ACC112 (cell line): ENCODE measurements around the gene TDRD12.

ENCODE experiments used
- H2AFZ ChIP-seq: fragments of 200-600 bp; sonication (generic); one replicate; pipeline ENCODE4 v1.6.0; 2017; ENCODE audit warnings: antibody characterized with exemption, low read length; ENCODE audit not compliant: unreplicated experiment
- H3K27ac ChIP-seq: fragments of 200-600 bp; sonication (generic); 2 replicates; pipeline ENCODE4 v1.5.1; 2014; ENCODE audit warnings: low read depth, mild to moderate bottlenecking, antibody characterized with exemption, low read length, moderate library complexity
- H3K27me3 ChIP-seq: fragments of 200-600 bp; sonication (generic); 2 replicates; pipeline ENCODE4 v1.6.1; 2014; ENCODE audit warnings: mild to moderate bottlenecking, antibody characterized with exemption, low read length, moderate library complexity, mixed read lengths; ENCODE audit not compliant: insufficient read depth
- H3K36me3 ChIP-seq: fragments of 200-600 bp; sonication (generic); 2 replicates; pipeline ENCODE4 v1.6.1; 2016; ENCODE audit warnings: mild to moderate bottlenecking, antibody characterized with exemption, low read length, moderate library complexity, mixed read lengths; ENCODE audit not compliant: insufficient read depth
- H3K4me1 ChIP-seq: fragments of 200-600 bp; sonication (generic); one replicate; pipeline ENCODE4 v1.6.1; 2016; ENCODE audit warnings: low read length, mixed read lengths; ENCODE audit not compliant: insufficient read depth, unreplicated experiment, control insufficient read depth
- H3K4me3 ChIP-seq: fragments of 200-600 bp; sonication (generic); 2 replicates; pipeline ENCODE4 v1.5.1; 2014; ENCODE audit warnings: mild to moderate bottlenecking, low read depth, low read length
- H3K79me2 ChIP-seq: fragments of 200-600 bp; sonication (generic); one replicate; pipeline ENCODE4 v1.6.0; 2016; ENCODE audit warnings: low read length; ENCODE audit not compliant: control insufficient read depth, unreplicated experiment, insufficient read depth

The TDRD12 gene

DNA sequence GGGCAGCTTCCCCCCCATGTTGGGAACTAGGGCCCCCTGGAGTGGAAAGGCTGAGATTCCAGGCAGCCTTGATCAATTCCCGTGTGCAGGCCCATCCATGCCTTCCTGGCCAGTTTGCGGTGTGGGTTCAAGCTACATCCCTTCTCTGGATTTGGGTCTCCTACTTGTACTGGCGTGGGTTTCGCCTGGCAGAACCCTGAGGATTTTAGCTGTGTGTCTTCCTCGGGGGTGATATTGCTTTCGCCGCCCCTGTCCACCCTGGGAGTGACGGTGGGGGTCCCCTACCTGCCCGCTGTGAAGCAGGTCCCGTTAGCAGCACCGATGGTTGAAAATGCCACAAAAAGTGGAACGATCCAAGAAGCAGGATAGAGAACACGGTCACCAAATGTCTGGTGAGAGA, 138.6 kb downstream of the TDRD12 start:
- Histone ChIP-seq H3K27me3 (no peaks in the 10 kb centered on the region), H3K4me1 (no peaks in the 10 kb centered on the region), H3K79me2 (no peaks in the 10 kb centered on the region), H2AFZ (no peak overlapping the region), H3K27ac (no peak overlapping the region), H3K4me3 (no peak overlapping the region), H3K36me3 (no peaks in the 10 kb centered on the region)

DNA sequence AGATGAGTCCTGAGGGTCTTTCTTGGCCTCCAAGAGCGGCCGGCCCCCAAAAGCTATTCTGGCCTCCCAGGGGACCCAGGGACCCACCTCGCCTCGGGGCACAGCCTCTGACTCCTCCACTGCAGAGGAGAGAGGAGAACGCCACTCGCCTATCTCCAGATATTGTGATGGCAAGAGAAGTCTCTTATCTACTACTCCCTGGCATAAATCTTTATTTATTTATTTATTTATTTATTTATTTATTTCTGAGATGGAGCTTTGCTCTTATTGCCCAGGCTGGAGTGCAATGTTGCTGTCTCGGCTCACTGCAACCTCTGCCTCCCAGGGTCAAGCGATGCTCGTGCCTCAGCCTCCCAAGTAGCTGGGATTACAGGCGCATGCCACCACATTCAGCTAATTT, 139.0 kb downstream of the TDRD12 start:
- H2AFZ ChIP-seq = no peak overlapping the region

DNA sequence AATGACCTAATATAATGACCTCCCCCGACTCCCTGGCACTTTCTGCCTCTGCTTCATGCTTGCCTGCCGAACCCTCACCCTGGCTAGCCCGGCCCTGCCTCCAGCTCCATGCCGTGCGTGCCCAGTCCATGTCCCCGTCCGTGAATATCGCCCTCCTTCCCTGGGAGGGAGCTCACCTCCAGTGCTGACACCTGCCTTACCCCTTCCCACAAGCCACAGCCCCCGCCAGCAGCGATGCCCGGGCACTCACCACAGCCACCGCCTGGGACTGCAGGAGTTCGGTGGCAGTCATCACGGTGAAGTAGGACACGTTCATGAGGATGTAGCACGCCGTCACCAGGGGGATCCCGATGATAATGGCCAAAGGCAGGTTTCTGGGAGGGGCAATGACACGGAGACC, 140.0 kb downstream of the TDRD12 start:
- Histone ChIP-seq H3K4me1 (no peaks in the 10 kb centered on the region), H3K4me3 (no peak overlapping the region), H2AFZ (no peak overlapping the region), H3K79me2 (no peaks in the 10 kb centered on the region), H3K36me3 (no peaks in the 10 kb centered on the region), H3K27ac (no peak overlapping the region), H3K27me3 (no peaks in the 10 kb centered on the region)

More for the DNA sequence above, 139.0 kb downstream of the TDRD12 start:
- H3K27ac ChIP-seq = no peak overlapping the region
- no peaks in the 10 kb centered on the region for H3K27me3 ChIP-seq
- H3K79me2 ChIP-seq = no peaks in the 10 kb centered on the region
- H3K4me1 ChIP-seq = no peaks in the 10 kb centered on the region
- H3K36me3 ChIP-seq = no peaks in the 10 kb centered on the region
- H3K4me3 ChIP-seq = no peak overlapping the region

DNA sequence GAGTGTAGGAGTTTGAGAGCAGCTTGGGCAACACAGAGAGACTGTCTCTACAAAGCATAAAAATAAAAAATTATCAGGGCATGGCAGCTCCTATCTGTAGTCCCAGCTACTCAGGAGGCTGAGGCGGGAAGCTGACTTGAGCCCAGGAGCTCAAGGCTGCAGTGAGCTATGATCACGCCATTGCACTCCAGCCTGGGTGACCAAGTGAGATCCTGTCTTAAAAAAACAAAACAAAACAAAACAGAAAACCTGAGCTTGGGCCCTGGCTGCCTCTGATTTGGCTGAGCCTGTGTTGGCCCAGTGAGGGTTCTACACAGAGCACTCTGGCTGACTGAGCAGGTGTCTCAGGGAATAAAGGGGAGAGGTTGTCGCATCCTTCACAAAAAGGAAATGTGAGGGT, 142.0 kb downstream of the TDRD12 start:
- no peaks in the 10 kb centered on the region for H3K79me2 ChIP-seq
- H3K4me3 ChIP-seq = no peak overlapping the region
- no peaks in the 10 kb centered on the region for H3K4me1 ChIP-seq
- no peak overlapping the region for H3K27ac ChIP-seq
- no peaks in the 10 kb centered on the region for H3K27me3 ChIP-seq
- H2AFZ ChIP-seq = no peak overlapping the region
- no peaks in the 10 kb centered on the region for H3K36me3 ChIP-seq

DNA sequence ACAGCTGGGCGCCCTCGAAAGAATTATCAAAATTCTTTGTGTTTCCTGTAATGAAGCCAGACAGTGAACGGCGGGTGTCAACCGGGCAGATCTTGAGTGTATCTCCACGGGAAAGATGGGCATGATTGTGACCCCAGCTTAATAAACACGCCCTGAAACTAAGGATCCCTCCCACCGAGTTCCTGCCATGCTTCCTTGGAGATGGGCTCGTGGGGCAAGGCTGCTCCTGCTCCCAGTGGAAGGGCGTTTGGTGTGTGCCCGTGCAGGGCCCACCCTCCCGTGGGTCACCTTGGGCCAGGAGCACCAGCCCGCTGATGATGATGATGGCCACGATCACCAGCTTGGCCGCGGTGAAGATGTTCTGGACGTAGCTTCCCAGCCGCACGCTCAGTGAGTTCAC, 142.6 kb downstream of the TDRD12 start:
- H3K27me3 ChIP-seq = no peaks in the 10 kb centered on the region
- H3K36me3 ChIP-seq = no peaks in the 10 kb centered on the region
- no peaks in the 10 kb centered on the region for H3K4me1 ChIP-seq
- no peak overlapping the region for H3K4me3 ChIP-seq
- no peaks in the 10 kb centered on the region for H3K79me2 ChIP-seq
- H2AFZ ChIP-seq = no peak overlapping the region
- H3K27ac ChIP-seq = no peak overlapping the region

DNA sequence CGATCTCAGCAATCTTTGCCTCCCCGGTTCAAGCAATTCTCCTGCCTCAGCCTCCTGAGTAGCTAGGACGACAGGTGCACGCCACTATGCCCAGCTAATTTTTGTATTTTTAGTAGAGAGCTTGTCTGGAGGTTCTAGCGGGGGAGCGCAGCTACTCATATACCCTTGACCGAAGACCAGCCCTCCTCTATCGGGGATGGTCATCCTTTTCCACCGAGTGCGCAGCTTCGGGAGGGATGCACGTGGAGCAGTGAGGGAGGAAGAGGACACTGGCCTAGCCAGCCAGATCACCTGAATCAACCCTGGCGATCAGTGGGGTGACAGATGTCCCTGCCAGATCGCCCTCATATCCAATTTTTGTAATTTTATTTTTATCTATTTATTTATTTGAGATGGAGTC, 143.2 kb downstream of the TDRD12 start:
- Histone ChIP-seq H3K4me1 (no peaks in the 10 kb centered on the region), H3K79me2 (no peaks in the 10 kb centered on the region), H3K36me3 (no peaks in the 10 kb centered on the region), H3K4me3 (no peak overlapping the region), H2AFZ (no peak overlapping the region), H3K27ac (no peak overlapping the region), H3K27me3 (no peaks in the 10 kb centered on the region)

DNA sequence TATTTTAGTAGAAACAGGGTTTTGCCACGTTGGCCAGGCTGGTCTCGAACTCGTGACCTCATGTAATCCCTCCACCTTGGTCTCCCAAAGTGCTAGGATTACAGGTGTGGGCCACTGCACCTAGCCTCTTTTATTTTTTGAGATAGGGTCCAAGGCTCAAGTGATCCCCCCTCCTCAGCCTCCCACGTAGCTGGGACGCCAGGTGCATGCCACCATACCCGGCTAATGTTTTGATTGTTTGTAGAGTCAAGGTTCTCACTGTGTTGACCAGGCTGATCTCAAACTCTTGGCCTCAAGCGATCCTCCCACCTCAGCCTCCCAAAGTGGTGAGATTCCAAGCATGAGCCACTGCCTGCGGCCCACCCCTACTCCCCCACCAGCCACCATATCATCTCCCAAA, 143.7 kb downstream of the TDRD12 start:
- H3K4me3 ChIP-seq = no peak overlapping the region
- no peak overlapping the region for H2AFZ ChIP-seq
- H3K36me3 ChIP-seq = no peaks in the 10 kb centered on the region
- no peaks in the 10 kb centered on the region for H3K79me2 ChIP-seq
- no peaks in the 10 kb centered on the region for H3K4me1 ChIP-seq
- H3K27me3 ChIP-seq = no peaks in the 10 kb centered on the region
- H3K27ac ChIP-seq = no peak overlapping the region

DNA sequence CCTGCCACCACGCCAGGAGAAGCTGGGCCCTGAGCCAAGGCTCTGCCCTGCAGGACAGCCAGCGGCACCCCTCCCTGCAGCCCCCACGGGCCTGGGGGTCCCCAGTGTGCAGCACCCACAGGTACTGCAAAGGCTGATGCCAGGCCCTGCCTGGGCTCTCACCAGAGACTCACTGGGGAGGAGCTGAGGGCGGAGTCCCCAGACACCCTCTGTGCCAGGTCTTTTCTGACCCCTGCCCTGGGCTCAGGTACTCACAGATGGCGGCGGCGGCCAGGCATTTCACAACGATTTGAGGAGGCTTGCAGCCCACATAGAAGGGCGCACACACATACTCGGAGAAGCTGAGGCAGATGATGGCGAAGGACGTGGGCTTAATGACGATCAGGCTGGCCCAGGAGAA, 144.3 kb downstream of the TDRD12 start:
- Histone ChIP-seq H3K4me3 (no peak overlapping the region), H3K36me3 (no peaks in the 10 kb centered on the region), H2AFZ (no peak overlapping the region), H3K79me2 (no peaks in the 10 kb centered on the region), H3K27ac (no peak overlapping the region), H3K4me1 (no peaks in the 10 kb centered on the region), H3K27me3 (no peaks in the 10 kb centered on the region)

DNA sequence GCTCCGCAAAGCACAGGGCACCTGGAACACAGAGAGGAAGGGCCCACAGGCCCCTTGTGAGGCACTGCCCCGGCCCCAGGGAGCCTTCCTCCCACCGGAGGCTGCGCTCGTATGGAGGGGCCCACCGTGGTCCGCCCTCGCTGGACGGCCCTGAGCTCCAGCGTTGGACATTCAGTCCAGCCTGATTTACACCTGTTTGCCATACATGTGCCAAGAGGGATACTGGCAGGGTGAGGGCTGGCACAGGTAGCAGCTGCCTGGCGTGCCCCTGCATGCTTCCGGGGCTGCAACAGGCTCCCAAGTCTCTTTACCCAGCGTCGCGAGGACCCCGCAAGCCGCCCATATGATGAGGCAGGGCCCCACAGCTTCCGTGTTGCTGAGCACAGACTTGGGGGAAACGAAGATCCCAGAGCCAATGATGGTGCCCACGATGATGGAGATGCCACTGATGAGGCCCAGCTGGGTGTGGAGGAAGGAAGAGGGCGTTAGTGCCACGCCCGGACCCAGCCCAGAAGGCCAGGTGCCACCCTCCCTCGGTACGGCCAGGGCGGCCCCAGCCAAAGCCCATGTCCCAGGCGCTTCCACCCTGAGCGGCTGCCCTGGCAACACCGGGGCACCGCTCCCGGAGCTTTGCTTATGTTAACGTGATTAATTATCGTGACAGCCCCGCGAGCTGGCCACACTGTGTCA, 144.9 kb downstream of the TDRD12 start:
- Histone ChIP-seq H3K4me1 (no peaks in the 10 kb centered on the region), H3K79me2 (no peaks in the 10 kb centered on the region), H3K4me3 (no peak overlapping the region), H3K36me3 (no peaks in the 10 kb centered on the region), H2AFZ (no peak overlapping the region), H3K27ac (no peak overlapping the region), H3K27me3 (no peaks in the 10 kb centered on the region)

DNA sequence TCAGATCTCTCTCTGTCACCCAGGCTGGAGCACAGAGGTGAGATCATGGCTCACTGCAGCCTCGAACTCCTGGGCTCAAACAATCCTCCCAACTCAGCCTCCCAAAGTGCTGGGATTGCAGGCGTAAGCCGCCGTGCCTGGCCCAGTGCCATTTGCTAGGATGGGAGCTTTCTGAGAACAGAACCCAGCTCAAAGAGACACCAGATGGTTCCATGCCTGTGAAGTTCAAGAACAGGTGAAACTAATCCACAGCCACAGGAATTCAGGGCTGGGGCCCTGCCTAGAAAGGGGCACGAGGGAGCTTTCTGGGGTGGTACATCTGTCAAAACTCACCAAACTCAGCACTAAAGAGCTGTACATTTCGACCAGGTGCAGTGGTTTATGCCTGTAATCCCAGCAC, 145.8 kb downstream of the TDRD12 start:
- H3K4me3 ChIP-seq = no peak overlapping the region
- H3K4me1 ChIP-seq = no peaks in the 10 kb centered on the region
- H3K79me2 ChIP-seq = no peaks in the 10 kb centered on the region
- H2AFZ ChIP-seq = no peak overlapping the region
- no peaks in the 10 kb centered on the region for H3K36me3 ChIP-seq
- H3K27ac ChIP-seq = no peak overlapping the region
- no peaks in the 10 kb centered on the region for H3K27me3 ChIP-seq

DNA sequence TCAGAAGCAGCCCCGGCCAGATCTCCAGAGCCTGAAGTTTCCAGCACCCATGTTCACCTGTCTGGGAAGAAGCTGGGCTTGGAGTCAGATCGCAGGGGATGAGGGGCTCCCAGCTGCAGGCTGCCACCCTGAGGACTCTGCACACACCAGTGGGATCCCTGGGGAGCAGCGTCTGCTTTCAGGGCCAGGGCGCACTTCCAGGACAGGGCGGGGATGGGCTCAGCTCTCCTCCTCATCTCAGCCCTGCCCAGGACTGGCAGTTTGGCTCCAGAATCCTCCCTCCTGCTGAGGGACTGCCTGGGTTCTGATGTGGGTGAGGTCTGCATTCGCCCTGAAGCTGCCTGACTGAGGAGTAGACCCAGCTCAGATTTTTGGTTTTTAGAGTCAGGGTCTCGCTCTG, 146.5 kb downstream of the TDRD12 start:
- H3K27me3 ChIP-seq = no peaks in the 10 kb centered on the region
- H3K36me3 ChIP-seq = no peaks in the 10 kb centered on the region
- no peak overlapping the region for H3K4me3 ChIP-seq
- H3K4me1 ChIP-seq = no peaks in the 10 kb centered on the region
- no peak overlapping the region for H2AFZ ChIP-seq
- no peak overlapping the region for H3K27ac ChIP-seq
- no peaks in the 10 kb centered on the region for H3K79me2 ChIP-seq
